ENCODE measurements around the gene ASB11. TPM values are rescaled to one million over a fixed set of nuclear protein-coding genes. Genes with fewer than 3 reads are reported as not detected.

The ASB11 gene
- total and polyA plus RNA-seq, 7 donors, result 0.16 to 0.60 TPM; not detected in 5

- Histone ChIP-seq H3K27me3 (no peaks in the 10 kb centered on the region), H3K4me3 (no peak overlapping the region), H3K4me1 (no peaks in the 10 kb centered on the region), H3K36me3 (no peaks in the 10 kb centered on the region), H3K9me3 (no peaks in the 10 kb centered on the region), H3K27ac (no peak overlapping the region)
- no peak for TF ChIP-seq POLR2AphosphoS5 (IDR thresholded peaks at IDR 0.05)
- no peak for TF ChIP-seq CTCF (IDR thresholded peaks at IDR 0.05)
- TF ChIP-seq POLR2A (IDR thresholded peaks at IDR 0.05), result no peak
- TF ChIP-seq EP300 (IDR thresholded peaks at IDR 0.05), result no peak
- intact Hi-C loops (cut with DNase I), result loop anchor here (5.0 kb wide), 1 partner anchor 1204 kb away; no protein-coding TSS in a partner anchor
- 16 to 64% methylated on average over 3 of the region's 3 CpGs for WGBS, 2 donors
- DNase-seq, result no peak
These were observed 74.1 kb downstream of the ASB11 start for GRCh38 chrX:15241301-15241700.

- intact Hi-C loops (cut with DNase I), result loop anchor here (5.0 kb wide), 1 partner anchor 1203 kb away; no protein-coding TSS in a partner anchor
- 95 to 96% methylated on average over 5 of the region's 5 CpGs for WGBS, 2 donors
These were observed 75.0 kb downstream of the ASB11 start for GRCh38 chrX:15240414-15240813.

GRCh38 chrX:15236146-15236545 is 79.3 kb downstream of the ASB11 start:
- 88 to 92% methylated on average over 3 of the region's 3 CpGs for WGBS, 2 donors
- H3K27me3 ChIP-seq, result no peaks in the 10 kb centered on the region
- DNase-seq, result no peak
- intact Hi-C loops (cut with DNase I), result no loop called here
- no peak overlapping the region for H3K4me3 ChIP-seq
- H3K27ac ChIP-seq, result no peak overlapping the region
- H3K4me1 ChIP-seq, result no peaks in the 10 kb centered on the region
- no peaks in the 10 kb centered on the region for H3K36me3 ChIP-seq
- no peaks in the 10 kb centered on the region for H3K9me3 ChIP-seq
- TF ChIP-seq CTCF (IDR thresholded peaks at IDR 0.05), result no peak
- no peak for TF ChIP-seq POLR2A (IDR thresholded peaks at IDR 0.05)
- no peak for TF ChIP-seq POLR2AphosphoS5 (IDR thresholded peaks at IDR 0.05)
- TF ChIP-seq EP300 (IDR thresholded peaks at IDR 0.05), result no peak

More at GRCh38 chrX:15240414-15240813, 75.0 kb downstream of the ASB11 start:
- Histone ChIP-seq H3K4me1 (no peaks in the 10 kb centered on the region), H3K4me3 (no peak overlapping the region), H3K36me3 (no peaks in the 10 kb centered on the region), H3K9me3 (no peaks in the 10 kb centered on the region), H3K27ac (no peak overlapping the region), H3K27me3 (no peaks in the 10 kb centered on the region)
- DNase-seq, result no peak
- TF ChIP-seq EP300 (IDR thresholded peaks at IDR 0.05) (no peak), POLR2AphosphoS5 (IDR thresholded peaks at IDR 0.05) (no peak), POLR2A (IDR thresholded peaks at IDR 0.05) (no peak), CTCF (IDR thresholded peaks at IDR 0.05) (no peak)

- Histone ChIP-seq H3K36me3 (no peaks in the 10 kb centered on the region), H3K27ac (no peak overlapping the region), H3K4me3 (no peak overlapping the region), H3K27me3 (no peaks in the 10 kb centered on the region), H3K4me1 (no peaks in the 10 kb centered on the region), H3K9me3 (no peaks in the 10 kb centered on the region)
- intact Hi-C loops (cut with DNase I), result no loop called here
- no peak for DNase-seq
- 68 to 84% methylated on average over 1 of the region's 1 CpG for WGBS, 2 donors
- TF ChIP-seq CTCF (IDR thresholded peaks at IDR 0.05) (no peak), EP300 (IDR thresholded peaks at IDR 0.05) (no peak), POLR2A (IDR thresholded peaks at IDR 0.05) (no peak), POLR2AphosphoS5 (IDR thresholded peaks at IDR 0.05) (no peak)
These were observed 80.4 kb downstream of the ASB11 start for GRCh38 chrX:15235001-15235400.

- no peaks in the 10 kb centered on the region for H3K9me3 ChIP-seq
- H3K27me3 ChIP-seq, result no peaks in the 10 kb centered on the region
- intact Hi-C loops (cut with DNase I), result no loop called here
- H3K27ac ChIP-seq, result no peak overlapping the region
- no peak overlapping the region for H3K4me3 ChIP-seq
- 35 to 53% methylated on average over 3 of the region's 3 CpGs for WGBS, 2 donors
- no peaks in the 10 kb centered on the region for H3K4me1 ChIP-seq
- DNase-seq, result no peak
- TF ChIP-seq CTCF (IDR thresholded peaks at IDR 0.05), result no peak
- TF ChIP-seq EP300 (IDR thresholded peaks at IDR 0.05), result no peak
- no peak for TF ChIP-seq POLR2A (IDR thresholded peaks at IDR 0.05)
- TF ChIP-seq POLR2AphosphoS5 (IDR thresholded peaks at IDR 0.05), result no peak
- no peaks in the 10 kb centered on the region for H3K36me3 ChIP-seq
These were observed 81.9 kb downstream of the ASB11 start for GRCh38 chrX:15233416-15234015.
